ENCODE results near the gene ZNF641.

- TF ChIP-seq EZH2 (IDR thresholded peaks at IDR 0.05) (no peak), POLR2AphosphoS5 (IDR thresholded peaks at IDR 0.05; ENCODE audit: borderline replicate concordance, low read depth, low read length) (no peak; the same call in 1 of the 2 replicates)
Measured at GRCh38 chr12:48350249-48351021, at the start of gene ZNF641.
